HG03469 (cell line): ENCODE results near the gene ITGB5.
"Not testable (repeated sequence)": the region's sequence is repeated elsewhere in the genome, so short reads cannot be mapped to it uniquely, and the experiment has no call there.

ENCODE experiments used
- ATAC-seq: cut with Tn5 transposase; IDR thresholded peaks from one replicate; pipeline ENCODE4 v1.9.1; 2021; ENCODE audit warnings: mild to moderate bottlenecking, moderate library complexity, moderate number of reproducible peaks; ENCODE audit not compliant: unreplicated experiment

Gene ITGB5

DNA sequence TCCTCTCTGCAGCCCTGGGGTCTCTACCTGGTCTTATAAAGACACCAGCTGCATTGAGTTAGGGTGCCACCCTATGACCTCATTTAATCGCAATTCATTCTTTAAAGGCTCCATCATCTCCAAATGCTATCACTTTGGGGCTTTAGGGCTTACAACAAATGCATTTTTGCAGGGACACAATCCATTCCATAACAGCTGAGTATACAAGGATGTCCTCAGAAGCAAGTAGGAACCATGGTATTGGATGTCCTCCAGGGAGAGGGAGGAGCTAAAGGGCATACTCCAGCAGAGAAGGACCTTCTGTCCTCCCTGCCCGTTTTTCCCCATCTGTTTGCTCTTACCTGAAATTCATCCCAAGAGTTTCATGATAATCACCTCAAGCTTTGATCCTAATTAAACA, 126.6 kb downstream of the ITGB5 start:
- ATAC-seq = no peak

- no peak for ATAC-seq
Measured at GRCh38 chr3:124759666-124760401, 127.3 kb downstream of the ITGB5 start.

GRCh38 chr3:124758851-124759635, 128.1 kb downstream of the ITGB5 start:
- ATAC-seq = no peak

- not testable (repeated sequence) for ATAC-seq
Measured at GRCh38 chr3:124757926-124758325, 129.2 kb downstream of the ITGB5 start.

DNA sequence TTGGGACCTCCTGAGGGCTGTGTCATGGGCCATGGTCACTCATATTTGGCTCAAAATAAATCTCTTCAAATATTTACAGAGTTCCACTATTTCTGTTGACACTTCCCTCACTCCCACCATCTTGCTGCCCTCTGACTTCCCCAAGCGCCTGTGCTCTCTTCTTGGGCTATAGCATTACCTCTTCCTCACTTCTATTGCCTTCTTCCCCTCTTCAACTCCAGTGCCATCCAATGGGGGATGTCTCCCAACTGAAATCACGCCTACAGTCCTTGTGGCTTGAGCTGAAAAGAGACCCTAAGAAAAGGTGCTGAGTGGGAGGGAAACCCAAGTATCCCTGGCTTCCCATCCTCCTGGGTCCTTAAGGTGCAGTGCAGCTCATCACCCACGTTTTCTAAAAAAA, 135.1 kb downstream of the ITGB5 start:
- ATAC-seq = no peak

DNA sequence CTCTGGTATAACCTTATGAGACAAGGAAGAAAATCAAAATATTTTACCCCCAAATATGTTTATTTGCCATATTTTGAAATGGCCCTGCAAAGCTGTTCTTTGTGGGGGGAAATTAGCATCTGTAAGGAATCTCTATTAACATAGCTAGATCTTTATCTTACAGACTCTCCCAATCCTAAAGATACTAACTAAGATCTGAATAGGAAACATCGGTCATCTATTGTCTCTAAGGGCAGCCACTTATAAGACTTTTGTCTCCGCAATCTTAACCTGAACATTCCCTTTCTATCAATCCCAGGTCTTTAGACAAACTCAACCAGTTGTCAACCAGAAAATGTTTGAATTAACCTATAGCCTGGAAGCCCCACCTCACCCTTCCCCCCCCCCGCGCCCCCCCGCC, 135.7 kb downstream of the ITGB5 start:
- no peak for ATAC-seq

GRCh38 chr3:124749877-124750276, 137.3 kb downstream of the ITGB5 start:
- not testable (repeated sequence) for ATAC-seq

DNA sequence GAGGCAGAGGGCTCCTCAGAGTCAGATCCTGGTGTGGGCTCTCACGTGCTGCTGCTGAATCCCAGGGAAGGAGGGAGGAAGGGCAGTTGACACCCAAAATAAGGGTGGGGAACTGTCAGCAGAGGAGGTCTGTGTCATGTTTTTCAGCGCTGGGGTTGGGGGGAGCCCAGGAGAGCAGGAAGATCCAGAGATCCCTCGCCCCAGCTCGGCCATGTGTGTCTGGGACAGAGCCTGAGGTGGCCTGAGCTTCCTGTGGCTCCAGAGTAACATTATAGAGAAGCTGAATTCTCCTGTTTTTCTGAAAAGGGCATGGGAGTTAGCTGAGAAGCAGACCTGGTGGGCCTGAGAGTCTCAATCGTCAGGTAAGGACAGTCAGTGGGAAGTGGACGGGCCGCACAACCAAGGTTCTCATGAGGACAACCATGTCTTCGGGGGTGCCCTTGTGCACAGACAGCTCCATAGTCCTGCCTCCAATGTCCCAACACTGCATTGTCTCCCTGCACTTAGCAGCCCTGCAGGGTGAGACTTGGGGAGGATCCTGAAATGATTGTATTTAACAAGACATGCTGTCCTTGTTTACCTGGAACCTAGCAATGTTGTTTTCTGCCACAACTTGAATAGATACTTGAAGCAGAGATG, 138.5 kb downstream of the ITGB5 start:
- ATAC-seq = no peak

GRCh38 chr3:124747111-124747981, 139.8 kb downstream of the ITGB5 start:
- ATAC-seq = no peak

DNA sequence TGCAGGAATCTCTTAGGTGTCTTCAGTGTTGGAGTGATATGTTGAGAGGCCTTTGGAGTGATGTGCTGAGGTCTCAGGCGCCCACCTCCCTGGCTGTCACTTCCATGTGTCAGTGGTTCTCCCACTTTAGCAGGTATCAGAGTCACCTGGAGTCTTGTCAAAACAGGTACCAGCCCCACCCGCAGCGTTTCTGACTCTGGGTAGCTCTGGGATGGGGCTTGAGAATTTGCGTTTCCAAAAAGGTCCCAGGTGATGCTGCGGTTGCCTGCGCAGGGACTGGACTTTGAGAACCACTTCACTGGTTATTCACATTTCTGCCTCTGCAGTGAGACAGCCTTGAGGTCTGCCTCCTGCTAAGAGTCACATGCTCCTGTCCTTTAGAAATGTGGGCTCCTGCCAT, 141.4 kb downstream of the ITGB5 start:
- ATAC-seq = no peak

- ATAC-seq = no peak
Measured at GRCh38 chr3:124741027-124741426, 146.1 kb downstream of the ITGB5 start.

DNA sequence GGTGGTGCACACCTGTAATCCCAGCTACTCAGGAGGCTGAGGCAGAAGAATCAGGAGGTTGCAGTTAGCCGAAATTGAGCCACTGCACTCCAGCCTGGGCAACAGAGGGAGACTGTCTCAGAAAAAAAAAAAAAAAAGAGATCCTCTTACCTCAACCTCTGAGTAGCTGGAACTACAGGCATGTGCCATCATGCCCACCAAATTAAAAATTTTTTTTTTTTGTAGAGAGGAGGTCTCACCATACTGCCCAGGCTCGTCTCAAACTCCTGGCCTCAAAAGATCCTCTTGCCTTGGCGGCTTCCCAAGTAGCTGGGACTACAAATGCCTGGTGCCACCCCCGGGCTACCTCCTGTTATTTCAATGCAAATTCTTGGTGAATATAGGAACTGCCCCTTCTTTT, 155.4 kb downstream of the ITGB5 start:
- no peak for ATAC-seq

- ATAC-seq = no peak
Measured at GRCh38 chr3:124730941-124731297, 156.2 kb downstream of the ITGB5 start.

- ATAC-seq = peak; percentile 76
Measured at GRCh38 chr3:124730129-124730940, 156.8 kb downstream of the ITGB5 start, which contains the start of gene UMPS. Gene UMPS, plus strand, starts transcription at chr3:124730452. Its CDS starts 20 bp downstream, at chr3:124730472.

GRCh38 chr3:124722589-124722988, 164.6 kb downstream of the ITGB5 start:
- no peak for ATAC-seq

DNA sequence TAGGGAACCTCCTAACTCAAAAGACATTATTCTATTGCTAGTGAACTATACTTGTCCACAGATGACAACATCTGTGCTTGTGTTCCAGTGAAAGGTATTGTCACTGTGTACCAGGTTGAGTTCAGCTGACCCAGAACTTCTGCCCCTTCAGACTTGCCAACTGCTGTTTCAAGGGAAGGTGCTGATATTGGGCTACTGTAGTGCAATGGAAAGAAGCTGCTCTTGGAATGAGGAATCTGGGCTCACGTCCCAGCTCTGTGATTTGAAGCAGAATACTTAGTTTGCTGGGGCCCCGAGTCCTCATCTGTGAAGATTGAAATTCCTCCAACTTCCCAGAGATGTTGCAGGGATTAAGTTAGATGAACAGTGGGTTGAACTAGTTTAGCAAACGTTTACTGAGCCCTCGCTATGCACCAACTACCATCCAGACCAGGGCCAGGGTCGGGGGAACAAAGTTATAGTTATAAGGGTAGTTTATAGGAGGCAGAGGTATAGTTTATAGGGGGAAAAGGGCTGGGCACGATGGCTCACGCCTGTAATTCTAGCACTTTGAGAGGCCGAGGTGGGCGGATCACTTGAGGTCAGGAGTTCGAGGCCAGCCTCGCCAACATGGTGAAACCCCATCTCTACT, 172.8 kb downstream of the ITGB5 start:
- ATAC-seq = no peak
